Endodermal cell (in vitro differentiated cells): ENCODE results near the gene DPP6. TPM values are rescaled to one million over a fixed set of nuclear protein-coding genes. Genes with fewer than 3 reads are reported as not detected.

Source experiments
- DNase-seq: peaks from one replicate; pipeline ENCODE4 v3.0.0-alpha.2; 2017
- H3K27ac ChIP-seq: 2 replicates; pipeline ENCODE4 v1.5.1; 2013; ENCODE audit warnings: mild to moderate bottlenecking, low read depth, low read length, moderate library complexity
- H3K27me3 ChIP-seq: 2 replicates; pipeline ENCODE4 v1.6.1; 2013; ENCODE audit warnings: mild to moderate bottlenecking, low read length, moderate library complexity; ENCODE audit not compliant: insufficient read depth, control insufficient read depth, poor library complexity, severe bottlenecking
- H3K36me3 ChIP-seq: 2 replicates; pipeline ENCODE4 v1.7.0; 2013; ENCODE audit warnings: mild to moderate bottlenecking, low read length, moderate library complexity; ENCODE audit not compliant: control insufficient read depth, insufficient read depth
- H3K4me1 ChIP-seq: one replicate; pipeline ENCODE4 v1.7.0; 2013; ENCODE audit warnings: low read length; ENCODE audit not compliant: control insufficient read depth, insufficient read depth
- H3K4me3 ChIP-seq: 2 replicates; pipeline ENCODE4 v1.5.1; 2013; ENCODE audit warnings: mild to moderate bottlenecking, low read length, moderate library complexity
- H3K9ac ChIP-seq: 2 replicates; pipeline ENCODE4 v1.6.1; 2013; ENCODE audit warnings: mild to moderate bottlenecking, low read length, moderate library complexity; ENCODE audit not compliant: poor library complexity, severe bottlenecking; ENCODE audit errors: extremely low read depth
- H3K9me3 ChIP-seq: 2 replicates; pipeline ENCODE4 v1.6.1; 2013; ENCODE audit warnings: mild to moderate bottlenecking, low read length, moderate library complexity; ENCODE audit not compliant: control insufficient read depth
- H3K27ac Mint-ChIP-seq: 2 replicates; pipeline ENCODE4 v1.8.0; 2020; ENCODE audit warnings: mixed read lengths
- H3K27me3 Mint-ChIP-seq: 2 replicates; pipeline ENCODE4 v1.8.0; 2021; ENCODE audit warnings: mild to moderate bottlenecking, mixed read lengths; ENCODE audit not compliant: insufficient read depth
- H3K36me3 Mint-ChIP-seq: 2 replicates; pipeline ENCODE4 v1.8.0; 2020; ENCODE audit warnings: low read depth, mixed read lengths
- H3K4me1 Mint-ChIP-seq: 2 replicates; pipeline ENCODE4 v1.8.0; 2020; ENCODE audit warnings: mixed read lengths
- H3K4me3 Mint-ChIP-seq: 2 replicates; pipeline ENCODE4 v1.8.0; 2020; ENCODE audit warnings: mild to moderate bottlenecking, moderate library complexity, mixed read lengths
- H3K9me3 Mint-ChIP-seq: 2 replicates; pipeline ENCODE4 v1.8.0; 2020; ENCODE audit warnings: mild to moderate bottlenecking, mixed read lengths
- WGBS, 2 experiments: methylation state at CpG; one replicate each; pipeline versions ENCODE4 v1.1.5 to v1.1.7; 2013; ENCODE audit warnings: missing lambda C conversion rate in 2 of 2, mixed read lengths in 1 of 2; ENCODE audit not compliant: insufficient coverage in 1 of 2, insufficient read length in 1 of 2; 5-methylcytosine and 5-hydroxymethylcytosine counted together
- total RNA-seq, 2 donors: library from RNA; stranded (reverse); fragmentation: NEBNext Ultra II Directional in 1 of 2; extraction: Animal tissue kit (Norgen Biotek cat#: 25700) in 1 of 2; gene quantifications; 2 replicates in 1 of 2; 3 replicates in 1 of 2; pipeline ENCODE4 v1.2.1, GENCODE V29; 2021
- TF ChIP-seq, protein P1 (sequence below): fragments of 200-600 bp; sonication (generic); conservative IDR thresholded peaks from 2 replicates; pipeline ENCODE4 v1.5.0; 2021; ENCODE audit warnings: antibody characterized with exemption, mild to moderate bottlenecking

The DPP6 gene
- total RNA-seq, 2 donors from 2014 or later, result 1.7 to 3.0 TPM

DNA sequence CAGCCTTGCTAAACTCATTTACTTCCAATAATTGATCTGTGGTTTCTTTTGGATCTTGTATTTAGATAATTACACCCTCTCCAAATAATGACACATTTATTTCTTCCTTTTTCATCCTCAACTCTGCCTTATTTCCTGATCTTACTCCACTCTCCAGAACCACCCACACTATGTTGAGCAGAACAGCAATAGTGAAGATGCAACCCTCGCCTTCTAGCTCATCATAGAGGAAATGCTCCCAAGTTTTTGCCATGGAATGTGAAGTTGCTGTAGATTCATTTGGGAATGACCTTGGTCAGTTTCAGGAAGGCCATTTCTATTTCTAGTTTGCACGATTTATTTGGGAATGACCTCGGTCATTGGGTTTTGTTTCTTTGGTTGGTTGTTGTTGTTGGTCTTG lies 636.8 kb downstream of the DPP6 start:
- H3K4me3 Mint-ChIP-seq, result no peak overlapping the region
- WGBS, 2 experiments, result 90% methylated on average over 3 of the region's 3 CpGs; no CpG with 5 or more reads in 1 of the 2 experiments
- Histone ChIP-seq H3K4me1 (no peaks in the 10 kb centered on the region), H3K36me3 (no peaks in the 10 kb centered on the region), H3K9me3 (no peaks in the 10 kb centered on the region), H3K9ac (no peak overlapping the region), H3K27ac (no peak overlapping the region), H3K27me3 (no peaks in the 10 kb centered on the region), H3K4me3 (no peak overlapping the region)
- H3K36me3 Mint-ChIP-seq, result no peaks in the 10 kb centered on the region
- H3K4me1 Mint-ChIP-seq, result no peaks in the 10 kb centered on the region
- no peak overlapping the region for H3K27ac Mint-ChIP-seq
- TF ChIP-seq, protein P1, sequence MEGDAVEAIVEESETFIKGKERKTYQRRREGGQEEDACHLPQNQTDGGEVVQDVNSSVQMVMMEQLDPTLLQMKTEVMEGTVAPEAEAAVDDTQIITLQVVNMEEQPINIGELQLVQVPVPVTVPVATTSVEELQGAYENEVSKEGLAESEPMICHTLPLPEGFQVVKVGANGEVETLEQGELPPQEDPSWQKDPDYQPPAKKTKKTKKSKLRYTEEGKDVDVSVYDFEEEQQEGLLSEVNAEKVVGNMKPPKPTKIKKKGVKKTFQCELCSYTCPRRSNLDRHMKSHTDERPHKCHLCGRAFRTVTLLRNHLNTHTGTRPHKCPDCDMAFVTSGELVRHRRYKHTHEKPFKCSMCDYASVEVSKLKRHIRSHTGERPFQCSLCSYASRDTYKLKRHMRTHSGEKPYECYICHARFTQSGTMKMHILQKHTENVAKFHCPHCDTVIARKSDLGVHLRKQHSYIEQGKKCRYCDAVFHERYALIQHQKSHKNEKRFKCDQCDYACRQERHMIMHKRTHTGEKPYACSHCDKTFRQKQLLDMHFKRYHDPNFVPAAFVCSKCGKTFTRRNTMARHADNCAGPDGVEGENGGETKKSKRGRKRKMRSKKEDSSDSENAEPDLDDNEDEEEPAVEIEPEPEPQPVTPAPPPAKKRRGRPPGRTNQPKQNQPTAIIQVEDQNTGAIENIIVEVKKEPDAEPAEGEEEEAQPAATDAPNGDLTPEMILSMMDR, result no peak
- H3K9me3 Mint-ChIP-seq, result no peaks in the 10 kb centered on the region
- no peaks in the 10 kb centered on the region for H3K27me3 Mint-ChIP-seq
- DNase-seq, result no peak

DNA sequence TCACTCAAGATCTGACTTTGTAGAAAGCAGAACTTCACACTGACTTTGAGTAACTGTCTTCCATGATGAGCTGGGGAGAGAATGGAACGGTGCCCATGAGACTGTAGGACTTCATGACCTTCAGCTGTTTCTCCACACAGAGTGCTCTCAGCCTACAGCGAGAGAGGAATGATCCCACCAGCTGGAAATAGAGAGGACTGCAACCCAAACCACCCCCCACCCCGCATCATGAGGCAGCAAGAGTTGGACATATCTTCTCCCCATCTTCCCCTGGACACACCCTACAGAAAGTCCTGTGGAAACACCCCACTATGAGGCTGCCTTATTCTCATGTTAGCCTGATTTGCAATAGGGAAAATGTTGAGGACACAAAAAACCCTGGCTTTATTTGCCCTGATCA lies 638.2 kb downstream of the DPP6 start:
- H3K4me1 ChIP-seq, result no peaks in the 10 kb centered on the region
- no peak for DNase-seq
- TF ChIP-seq, protein P1, result no peak
- H3K36me3 Mint-ChIP-seq, result no peaks in the 10 kb centered on the region
- no peak overlapping the region for H3K9ac ChIP-seq
- 67 to 82% methylated on average over 1 to 3 of the region's 3 CpGs for WGBS, 2 experiments
- H3K27me3 Mint-ChIP-seq, result no peaks in the 10 kb centered on the region
- no peaks in the 10 kb centered on the region for H3K27me3 ChIP-seq
- no peaks in the 10 kb centered on the region for H3K9me3 ChIP-seq
- no peaks in the 10 kb centered on the region for H3K36me3 ChIP-seq
- no peaks in the 10 kb centered on the region for H3K9me3 Mint-ChIP-seq
- no peak overlapping the region for H3K27ac ChIP-seq
- H3K4me3 ChIP-seq, result no peak overlapping the region
- no peak overlapping the region for H3K4me3 Mint-ChIP-seq
- H3K4me1 Mint-ChIP-seq, result no peaks in the 10 kb centered on the region
- no peak overlapping the region for H3K27ac Mint-ChIP-seq

DNA sequence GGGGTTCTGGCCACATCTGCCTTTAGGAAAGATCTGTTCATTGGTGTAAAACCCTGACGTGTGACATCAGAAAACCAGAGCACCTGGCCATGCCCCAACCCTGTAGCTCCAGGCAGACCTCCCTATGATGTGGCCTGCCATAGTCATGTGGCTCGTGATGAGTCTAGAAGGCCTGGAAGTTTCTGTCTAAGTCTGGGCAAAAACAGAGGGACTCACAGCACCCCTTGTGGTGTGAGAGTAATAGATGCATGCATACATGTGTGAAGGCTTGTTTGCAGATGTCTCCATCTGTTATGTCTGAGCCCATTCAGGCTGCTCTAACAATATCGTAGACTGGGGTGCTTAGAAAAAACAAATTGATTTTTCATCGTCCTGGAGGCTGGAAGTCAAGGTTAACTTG lies 641.5 kb downstream of the DPP6 start:
- no peak overlapping the region for H3K27ac ChIP-seq
- H3K4me1 Mint-ChIP-seq, result peaks cover 6% of the 10 kb centered on the region
- no peaks in the 10 kb centered on the region for H3K9me3 Mint-ChIP-seq
- H3K4me1 ChIP-seq, result no peaks in the 10 kb centered on the region
- DNase-seq, result no peak
- no peak overlapping the region for H3K4me3 ChIP-seq
- no peaks in the 10 kb centered on the region for H3K36me3 Mint-ChIP-seq
- H3K27me3 ChIP-seq, result no peaks in the 10 kb centered on the region
- H3K4me3 Mint-ChIP-seq, result no peak overlapping the region
- 88 to 89% methylated on average over 4 of the region's 4 CpGs for WGBS, 2 experiments
- TF ChIP-seq, protein P1, result peak; percentile 34
- no peaks in the 10 kb centered on the region for H3K9me3 ChIP-seq
- no peak overlapping the region for H3K27ac Mint-ChIP-seq
- no peaks in the 10 kb centered on the region for H3K27me3 Mint-ChIP-seq
- H3K9ac ChIP-seq, result no peak overlapping the region
- no peaks in the 10 kb centered on the region for H3K36me3 ChIP-seq
